Stomach (tissue), 4 donors: ENCODE measurements around the gene SLC35C1.

Experiments used
- POLR2A ChIP-seq, 4 donors: fragments of 450-650 bp; IDR thresholded peaks; one replicate each; pipeline ENCODE4 v1.6.1; 2016; ENCODE audit warnings: antibody characterized with exemption in 4 of 4, control low read depth in 2 of 4, mild to moderate bottlenecking in 1 of 4, moderate library complexity in 1 of 4
- TF ChIP-seq, protein P1 (sequence below), 7 experiments: fragments of 450-650 bp in 4 of 7; fragments of 200-600 bp in 3 of 7; sonication (generic) in 3 of 7; IDR thresholded peaks; one replicate each; pipeline ENCODE4 v1.5.1; 2016 to 2019; ENCODE audit warnings: antibody characterized with exemption in 7 of 7, control low read depth in 2 of 7, mild to moderate bottlenecking in 1 of 7

DNA sequence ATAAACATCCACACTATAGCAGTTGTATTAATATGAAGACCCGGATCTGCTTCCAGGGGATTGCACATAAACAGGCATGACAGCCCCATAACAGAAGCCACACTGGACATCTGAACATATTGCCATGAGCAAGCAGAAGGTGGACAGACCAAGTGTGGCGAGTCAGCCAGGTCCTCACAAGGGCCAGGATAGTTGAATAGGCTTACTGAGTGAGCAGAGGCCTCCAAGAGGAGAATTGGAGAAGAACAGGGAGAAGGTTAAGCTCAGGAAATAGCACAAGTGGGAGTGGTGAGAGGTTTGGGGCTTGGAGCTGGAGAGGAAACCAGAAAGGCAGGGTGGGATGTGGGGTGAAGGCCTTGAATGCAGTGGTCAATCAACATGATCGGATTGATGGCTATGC, 10.8 kb downstream of the SLC35C1 start:
- TF ChIP-seq, protein P1, sequence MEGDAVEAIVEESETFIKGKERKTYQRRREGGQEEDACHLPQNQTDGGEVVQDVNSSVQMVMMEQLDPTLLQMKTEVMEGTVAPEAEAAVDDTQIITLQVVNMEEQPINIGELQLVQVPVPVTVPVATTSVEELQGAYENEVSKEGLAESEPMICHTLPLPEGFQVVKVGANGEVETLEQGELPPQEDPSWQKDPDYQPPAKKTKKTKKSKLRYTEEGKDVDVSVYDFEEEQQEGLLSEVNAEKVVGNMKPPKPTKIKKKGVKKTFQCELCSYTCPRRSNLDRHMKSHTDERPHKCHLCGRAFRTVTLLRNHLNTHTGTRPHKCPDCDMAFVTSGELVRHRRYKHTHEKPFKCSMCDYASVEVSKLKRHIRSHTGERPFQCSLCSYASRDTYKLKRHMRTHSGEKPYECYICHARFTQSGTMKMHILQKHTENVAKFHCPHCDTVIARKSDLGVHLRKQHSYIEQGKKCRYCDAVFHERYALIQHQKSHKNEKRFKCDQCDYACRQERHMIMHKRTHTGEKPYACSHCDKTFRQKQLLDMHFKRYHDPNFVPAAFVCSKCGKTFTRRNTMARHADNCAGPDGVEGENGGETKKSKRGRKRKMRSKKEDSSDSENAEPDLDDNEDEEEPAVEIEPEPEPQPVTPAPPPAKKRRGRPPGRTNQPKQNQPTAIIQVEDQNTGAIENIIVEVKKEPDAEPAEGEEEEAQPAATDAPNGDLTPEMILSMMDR (IDR thresholded peaks at IDR 0.05) = no peak
- no peak for TF ChIP-seq POLR2A (IDR thresholded peaks at IDR 0.05)
